RWPE2 (cell line): ENCODE results near the gene PDZD8.
A peak's percentile ranks its signal among the peaks of the same experiment; 100 is the strongest.

Experiments used
- ATAC-seq: fragments of 200-7000 bp; cut with Tn5 transposase; 3 replicates; pipeline ENCODE4 v1.9.1; 2021; ENCODE audit warnings: low read depth
- DNase-seq: peaks from one replicate; pipeline ENCODE4 v3.0.0-alpha.2; 2020; ENCODE audit warnings: low spot score
- H3K27ac ChIP-seq: fragments of 450-650 bp; 2 replicates; pipeline ENCODE4 v1.5.1; 2017; ENCODE audit warnings: mild to moderate bottlenecking; ENCODE audit not compliant: poor library complexity, severe bottlenecking
- H3K27me3 ChIP-seq: fragments of 250-450 bp; sonication (Bioruptor Pico); 2 replicates; pipeline ENCODE4 v1.5.1; 2021; ENCODE audit warnings: mild to moderate bottlenecking, moderate library complexity; ENCODE audit not compliant: insufficient read depth, poor library complexity, severe bottlenecking
- H3K36me3 ChIP-seq: fragments of 250-450 bp; sonication (Bioruptor Pico); 2 replicates; pipeline ENCODE4 v1.5.1; 2020; ENCODE audit warnings: low read depth, mild to moderate bottlenecking, moderate library complexity
- H3K4me1 ChIP-seq: fragments of 250-450 bp; sonication (Bioruptor Pico); 2 replicates; pipeline ENCODE4 v1.5.1; 2021; ENCODE audit warnings: mild to moderate bottlenecking, moderate library complexity; ENCODE audit not compliant: insufficient read depth, poor library complexity, severe bottlenecking
- H3K4me3 ChIP-seq: fragments of 250-450 bp; sonication (Bioruptor Pico); 2 replicates; pipeline ENCODE4 v1.5.1; 2021; ENCODE audit warnings: mild to moderate bottlenecking, moderate library complexity; ENCODE audit not compliant: severe bottlenecking
- H3K9me3 ChIP-seq: fragments of 250-450 bp; sonication (Bioruptor Pico); 2 replicates; pipeline ENCODE4 v1.5.1; 2021; ENCODE audit warnings: mild to moderate bottlenecking, moderate library complexity; ENCODE audit not compliant: severe bottlenecking
- CTCF ChIP-seq: fragments of 450-650 bp; IDR thresholded peaks from one replicate; pipeline ENCODE4 v1.5.1; 2017; ENCODE audit warnings: mild to moderate bottlenecking, moderate library complexity; ENCODE audit not compliant: poor library complexity, severe bottlenecking

The PDZD8 gene

GRCh38 chr10:117419159-117419558 is 43.9 kb upstream of the PDZD8 start:
- ATAC-seq (no peak), DNase-seq (no peak)
- H3K36me3 ChIP-seq: no peaks in the 10 kb centered on the region
- no peak overlapping the region for H3K27ac ChIP-seq
- peaks cover 30% of the 10 kb centered on the region for H3K4me1 ChIP-seq
- peaks cover 3% of the 10 kb centered on the region for H3K9me3 ChIP-seq
- no peak for TF ChIP-seq CTCF
- H3K27me3 ChIP-seq: no peaks in the 10 kb centered on the region
- H3K4me3 ChIP-seq: no peak overlapping the region

GRCh38 chr10:117418121-117418520 is 42.9 kb upstream of the PDZD8 start:
- no peak for TF ChIP-seq CTCF
- H3K9me3 ChIP-seq: peaks cover 3% of the 10 kb centered on the region
- H3K27me3 ChIP-seq: no peaks in the 10 kb centered on the region
- H3K4me1 ChIP-seq: peaks cover 37% of the 10 kb centered on the region
- H3K4me3 ChIP-seq: no peak overlapping the region
- no peaks in the 10 kb centered on the region for H3K36me3 ChIP-seq
- ATAC-seq: peak; percentile 49; the same call in 2 of the 3 replicates
- H3K27ac ChIP-seq: no peak overlapping the region
- no peak for DNase-seq

- no peaks in the 10 kb centered on the region for H3K36me3 ChIP-seq
- DNase-seq: no peak
- TF ChIP-seq CTCF: no peak
- H3K27ac ChIP-seq: no peak overlapping the region
- H3K27me3 ChIP-seq: no peaks in the 10 kb centered on the region
- no peak overlapping the region for H3K4me3 ChIP-seq
- peaks cover 3% of the 10 kb centered on the region for H3K9me3 ChIP-seq
- peaks cover 37% of the 10 kb centered on the region for H3K4me1 ChIP-seq
- no peak for ATAC-seq
These were observed 42.0 kb upstream of the PDZD8 start for GRCh38 chr10:117417196-117417595.

- Histone ChIP-seq H3K4me3 (no peak overlapping the region), H3K27me3 (no peaks in the 10 kb centered on the region), H3K9me3 (no peaks in the 10 kb centered on the region), H3K27ac (peak overlapping the region; percentile 22), H3K4me1 (peaks cover 32% of the 10 kb centered on the region), H3K36me3 (no peaks in the 10 kb centered on the region)
- no peak for TF ChIP-seq CTCF
- peak; percentile 89 for ATAC-seq
- peak; percentile 74 for DNase-seq
These were observed 38.8 kb upstream of the PDZD8 start for GRCh38 chr10:117413928-117414618.

- H3K4me1 ChIP-seq: peaks cover 21% of the 10 kb centered on the region
These were observed 37.3 kb upstream of the PDZD8 start for GRCh38 chr10:117412469-117413010.

More at GRCh38 chr10:117412469-117413010, 37.3 kb upstream of the PDZD8 start:
- no peak overlapping the region for H3K4me3 ChIP-seq
- H3K27ac ChIP-seq: no peak overlapping the region
- no peaks in the 10 kb centered on the region for H3K27me3 ChIP-seq
- DNase-seq: no peak
- no peak for ATAC-seq
- H3K9me3 ChIP-seq: no peaks in the 10 kb centered on the region
- no peaks in the 10 kb centered on the region for H3K36me3 ChIP-seq
- no peak for TF ChIP-seq CTCF
